SH-SY5Y (cell line): ENCODE measurements around the gene VASH2.

Experiments used
- GATA2 ChIP-seq: IDR thresholded peaks from 2 replicates; pipeline ENCODE4 v1.6.1; 2011; ENCODE audit warnings: mild to moderate bottlenecking, low read depth, low read length
- GATA3 ChIP-seq: IDR thresholded peaks from 2 replicates; pipeline ENCODE4 v1.6.1; 2011; ENCODE audit warnings: low read depth, mild to moderate bottlenecking, low read length, moderate library complexity

GRCh38 chr1:212915245-212916091 lies 34.9 kb upstream of the VASH2 start:
- no peak for TF ChIP-seq GATA3
- no peak for TF ChIP-seq GATA2
